HuH-7 (cell line): Measurements from ENCODE around the gene CAPN6.

Experiments
- DNase-seq: peaks from one replicate; pipeline ENCODE4 v3.0.0; 2011; ENCODE audit warnings: low spot score

The CAPN6 gene

GRCh38 chrX:111200327-111200726 is 70.0 kb downstream of the CAPN6 start:
- DNase-seq: no peak

GRCh38 chrX:111199505-111199904 is 70.8 kb downstream of the CAPN6 start:
- DNase-seq: no peak
